ENCODE results near the gene ZNF275.
A peak's percentile ranks its signal among the peaks of the same experiment; 100 is the strongest.
"Not testable (repeated sequence)": the region's sequence is repeated elsewhere in the genome, so short reads cannot be mapped to it uniquely, and the experiment has no call there.

The ZNF275 gene

GRCh38 chrX:153361781-153362397, 27.9 kb downstream of the ZNF275 start:
- DNase-seq, result no peak

DNA sequence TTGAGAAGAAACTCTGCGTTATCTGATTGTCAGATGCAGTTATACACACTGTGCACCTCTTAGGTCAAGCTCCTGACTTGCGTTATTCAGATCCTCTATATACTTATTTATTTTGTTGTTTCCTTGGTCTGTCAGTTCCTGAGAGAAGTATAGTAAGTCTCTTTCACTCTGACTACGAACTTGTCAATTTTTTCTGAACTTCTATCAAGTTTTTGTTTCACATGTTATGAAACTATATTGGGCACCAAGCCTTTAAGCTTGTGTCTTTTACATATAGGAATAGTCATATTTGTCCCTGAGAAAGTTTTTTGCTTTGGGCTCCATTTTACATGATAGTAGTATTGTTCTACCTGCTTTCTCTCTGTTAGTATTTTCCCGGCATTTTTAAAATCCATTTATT, 31.7 kb downstream of the ZNF275 start:
- DNase-seq, result no peak

DNA sequence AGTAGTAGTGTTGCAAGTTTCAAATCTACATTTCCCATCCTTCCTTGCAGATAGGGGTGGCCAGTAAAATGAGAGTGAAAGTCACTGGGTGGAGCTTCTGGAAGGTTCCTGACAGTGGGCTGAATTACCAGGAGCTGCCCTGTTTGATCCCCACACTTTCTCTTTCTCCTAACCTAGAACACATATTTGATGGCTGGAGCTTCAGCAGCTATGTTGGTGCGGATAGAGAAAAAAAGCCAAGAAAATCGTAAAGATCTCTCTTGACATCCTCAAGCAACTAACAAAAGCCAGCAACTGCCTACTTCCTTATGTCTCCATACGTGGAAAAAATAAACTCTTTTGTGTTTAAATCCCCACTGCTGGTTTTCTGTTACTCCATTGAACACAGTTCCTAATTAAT, 32.2 kb downstream of the ZNF275 start:
- DNase-seq, result no peak

DNA sequence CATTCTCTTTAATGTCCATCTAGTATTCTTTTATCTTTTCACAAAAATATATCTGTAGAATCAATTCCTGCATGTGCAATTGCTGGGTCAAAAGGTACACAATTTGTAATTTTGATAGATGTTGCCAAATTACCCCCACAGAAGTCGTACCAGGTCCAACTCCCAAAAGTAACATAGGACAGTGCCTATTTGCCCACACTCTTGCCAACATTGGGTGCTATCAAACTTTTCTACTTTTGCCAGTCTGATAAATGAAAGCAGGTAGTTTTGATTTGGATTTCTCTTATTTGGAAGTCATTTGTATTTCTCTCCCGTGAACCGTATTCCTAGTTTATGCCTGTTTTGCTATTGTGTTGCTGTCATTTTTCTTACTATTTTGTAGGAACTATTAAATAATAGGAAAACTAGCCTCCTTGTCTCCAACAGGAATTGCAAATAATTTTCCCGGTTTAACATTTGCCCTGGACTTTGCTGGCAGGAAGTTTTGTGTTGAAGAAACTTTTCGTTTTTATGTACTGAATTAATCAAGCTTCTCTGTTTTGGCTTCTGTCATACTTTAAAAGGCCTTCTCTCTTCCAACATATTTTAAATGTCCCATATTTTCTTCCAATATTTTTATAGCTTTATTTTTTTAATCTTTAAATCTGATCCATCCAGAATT, 33.1 kb downstream of the ZNF275 start:
- DNase-seq, result no peak

DNA sequence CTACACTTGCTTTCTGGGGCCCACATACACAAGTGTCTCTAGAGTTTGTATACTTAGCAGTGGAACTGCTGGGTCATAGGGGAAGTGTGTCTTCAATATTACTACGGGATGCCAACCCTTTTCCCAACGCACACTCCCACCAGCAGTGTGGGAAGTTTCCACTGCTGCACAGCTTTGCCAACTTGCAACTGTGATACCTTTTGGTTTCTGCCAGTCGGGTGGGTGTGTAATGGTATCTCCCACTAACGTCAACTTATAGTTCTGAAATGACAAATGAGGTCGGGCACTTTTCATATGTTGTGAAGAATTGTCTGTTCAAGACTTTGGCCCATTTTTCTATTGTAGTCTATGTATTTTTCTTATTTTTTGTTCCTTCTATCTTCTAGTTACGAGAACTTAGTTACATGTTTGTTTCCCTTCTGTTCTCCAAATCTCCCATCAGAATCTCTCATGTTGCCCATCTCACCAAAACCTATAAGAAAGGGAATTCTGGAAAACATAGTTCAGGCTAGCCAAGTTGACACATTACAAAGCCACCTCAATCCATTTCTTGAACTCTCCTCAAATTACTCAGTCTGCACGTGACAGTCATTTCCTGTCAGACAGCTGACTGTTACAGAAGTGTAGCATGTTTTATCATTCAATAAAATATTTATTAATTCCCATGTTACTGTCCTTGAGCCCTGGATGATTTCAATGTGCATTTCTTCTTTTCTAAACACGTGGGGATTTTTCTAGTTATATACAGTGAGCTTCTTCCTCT, 36.5 kb downstream of the ZNF275 start:
- DNase-seq, result no peak

DNA sequence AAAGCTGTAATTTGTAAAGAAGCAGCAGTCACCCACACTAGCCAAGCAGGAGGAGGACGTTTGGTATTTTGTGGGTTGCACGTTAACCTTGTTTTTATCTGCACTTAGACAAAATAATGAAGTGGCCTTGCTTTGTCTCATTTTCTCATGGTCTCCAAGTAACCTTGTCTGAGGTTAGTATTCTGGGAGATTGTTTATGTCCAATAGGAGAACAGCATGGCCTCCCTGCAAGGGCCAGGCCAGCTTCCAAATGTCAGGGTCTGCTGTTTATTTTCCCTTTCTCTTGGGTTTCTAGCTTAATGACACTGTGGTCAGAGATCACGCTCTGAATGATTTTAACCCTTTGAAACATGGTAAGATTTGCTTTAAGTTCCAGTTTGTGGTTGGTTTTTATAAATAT, 37.3 kb downstream of the ZNF275 start:
- DNase-seq, result no peak

GRCh38 chrX:153372949-153373348, 39.0 kb downstream of the ZNF275 start:
- DNase-seq, result no peak

GRCh38 chrX:153374426-153374825, 40.5 kb downstream of the ZNF275 start:
- DNase-seq, result no peak

DNA sequence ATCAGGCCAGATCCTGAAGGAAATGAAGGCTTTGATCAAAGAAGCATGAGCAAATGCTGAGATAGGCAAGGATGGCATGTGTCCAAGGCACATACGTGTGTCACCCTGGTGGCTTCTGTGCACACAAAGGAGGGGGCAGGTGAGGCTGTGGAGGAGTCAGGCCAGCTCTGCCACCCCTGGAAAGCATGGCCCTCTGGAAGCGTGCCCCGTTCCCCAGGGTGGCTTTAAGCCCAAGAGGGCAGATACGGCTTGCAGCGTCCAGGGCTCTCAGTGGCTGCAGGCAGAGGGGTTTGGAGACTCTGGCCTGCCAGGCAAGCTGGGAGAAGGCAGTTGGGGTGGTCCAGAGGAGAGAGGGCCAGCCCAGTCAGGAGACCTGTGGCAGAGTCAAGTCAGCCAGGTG, 41.6 kb downstream of the ZNF275 start:
- DNase-seq, result no peak

DNA sequence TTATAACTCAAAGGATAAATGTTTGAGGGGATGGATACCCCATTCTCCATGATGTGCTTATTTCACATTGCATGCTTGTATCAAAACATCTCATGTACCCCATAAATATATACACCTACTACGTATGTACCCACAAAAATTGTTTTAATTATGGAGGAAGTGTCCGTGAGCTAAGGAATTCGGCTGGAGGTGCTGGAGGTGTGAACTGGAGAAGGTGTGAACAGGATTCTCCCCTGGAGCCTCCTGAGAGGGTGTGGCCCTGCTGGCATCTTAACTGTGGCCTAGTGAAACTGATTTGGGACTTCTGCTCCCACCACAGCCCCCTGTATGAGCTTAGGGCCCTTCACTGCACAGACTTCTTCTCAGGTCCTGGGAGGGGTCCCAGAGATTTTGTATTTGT, 43.8 kb downstream of the ZNF275 start:
- no peak for DNase-seq

DNA sequence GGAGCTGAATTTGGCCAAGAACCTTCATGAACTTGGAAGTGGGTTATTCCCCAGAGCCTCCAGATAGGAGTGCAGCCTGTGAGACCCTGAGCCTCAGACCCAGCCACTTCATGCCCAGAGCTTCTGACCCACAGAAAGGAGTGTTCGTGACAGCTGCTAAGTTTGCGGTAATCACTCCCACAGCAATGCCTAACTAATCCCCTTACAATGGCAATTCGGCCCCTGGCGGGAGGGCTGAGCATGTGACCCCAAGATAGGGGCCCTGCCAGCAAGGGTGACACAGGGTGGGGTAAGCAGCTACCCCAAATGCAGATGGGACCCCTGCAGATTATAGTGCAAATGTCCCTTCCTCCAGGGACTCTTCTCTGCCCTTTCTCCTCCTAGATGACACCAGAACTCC, 44.7 kb downstream of the ZNF275 start:
- DNase-seq, result no peak

DNA sequence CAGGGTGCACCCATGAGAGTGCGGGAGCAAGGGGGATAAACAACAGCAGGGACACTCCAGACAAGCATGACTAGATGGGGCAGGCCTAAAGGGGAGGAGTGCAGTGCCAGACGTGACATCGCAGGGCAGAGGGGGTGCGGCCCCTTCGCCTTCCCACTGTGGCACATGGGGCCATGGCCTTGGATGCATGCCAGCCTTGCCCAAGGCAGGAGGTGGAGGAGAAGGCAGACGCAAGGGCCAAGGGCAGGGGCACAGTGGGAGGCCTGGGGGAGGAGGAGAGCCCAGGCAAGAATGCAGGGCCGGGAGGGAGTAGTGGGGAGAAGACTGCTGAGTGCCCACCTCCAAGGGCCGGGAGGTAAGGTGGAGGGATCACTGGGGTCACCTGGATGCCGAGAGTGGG, 45.6 kb downstream of the ZNF275 start:
- DNase-seq, result no peak

DNA sequence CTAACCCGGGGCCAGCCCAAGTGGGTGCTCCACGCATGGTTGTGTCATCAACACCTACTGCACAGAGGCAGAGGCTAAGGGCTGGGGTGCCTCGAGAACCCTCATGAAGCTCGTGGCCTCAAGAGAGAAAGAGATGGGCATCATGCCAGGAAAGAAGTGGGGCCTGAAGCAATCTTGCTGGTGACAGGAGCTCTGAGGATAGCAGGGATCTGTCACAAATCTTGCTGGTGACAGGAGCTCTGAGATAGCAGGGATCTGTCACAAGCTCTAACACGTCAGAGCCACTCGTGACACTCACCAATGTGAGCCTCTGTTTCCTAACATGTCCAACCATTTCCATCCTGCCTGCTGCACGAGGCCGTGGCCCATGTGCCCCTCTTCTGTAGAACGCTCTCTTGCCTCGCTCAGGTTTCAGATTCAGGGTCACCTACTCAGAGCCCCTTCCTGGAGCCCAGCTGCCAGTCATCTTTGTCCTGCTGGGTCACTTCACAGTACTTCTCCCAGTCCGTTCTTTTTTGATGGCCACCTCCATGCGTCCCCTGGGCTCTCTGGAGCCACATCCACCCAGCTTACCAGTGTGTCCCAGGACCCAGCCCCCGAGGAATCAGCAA, 46.1 kb downstream of the ZNF275 start:
- DNase-seq, result no peak

DNA sequence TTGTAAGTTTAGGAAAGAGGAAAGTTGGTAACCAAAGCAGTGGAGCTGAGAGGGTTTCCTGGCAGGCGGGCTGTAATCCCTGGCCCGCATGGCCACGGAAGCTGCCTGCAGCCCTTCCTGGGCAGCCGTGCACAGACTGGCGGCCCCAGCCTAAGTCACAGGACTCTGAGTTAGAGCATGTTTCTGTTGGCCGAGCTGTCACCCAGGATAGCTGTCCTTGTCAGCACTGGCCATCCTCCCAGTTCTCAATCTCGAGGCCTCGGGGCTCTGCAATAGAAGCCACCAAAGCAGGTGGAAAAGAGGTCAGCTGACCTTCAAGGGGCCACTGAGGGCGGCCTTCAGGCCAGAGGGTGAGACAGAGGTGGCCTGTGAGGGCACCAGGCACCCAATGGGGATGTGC, 46.7 kb downstream of the ZNF275 start:
- no peak for DNase-seq

DNA sequence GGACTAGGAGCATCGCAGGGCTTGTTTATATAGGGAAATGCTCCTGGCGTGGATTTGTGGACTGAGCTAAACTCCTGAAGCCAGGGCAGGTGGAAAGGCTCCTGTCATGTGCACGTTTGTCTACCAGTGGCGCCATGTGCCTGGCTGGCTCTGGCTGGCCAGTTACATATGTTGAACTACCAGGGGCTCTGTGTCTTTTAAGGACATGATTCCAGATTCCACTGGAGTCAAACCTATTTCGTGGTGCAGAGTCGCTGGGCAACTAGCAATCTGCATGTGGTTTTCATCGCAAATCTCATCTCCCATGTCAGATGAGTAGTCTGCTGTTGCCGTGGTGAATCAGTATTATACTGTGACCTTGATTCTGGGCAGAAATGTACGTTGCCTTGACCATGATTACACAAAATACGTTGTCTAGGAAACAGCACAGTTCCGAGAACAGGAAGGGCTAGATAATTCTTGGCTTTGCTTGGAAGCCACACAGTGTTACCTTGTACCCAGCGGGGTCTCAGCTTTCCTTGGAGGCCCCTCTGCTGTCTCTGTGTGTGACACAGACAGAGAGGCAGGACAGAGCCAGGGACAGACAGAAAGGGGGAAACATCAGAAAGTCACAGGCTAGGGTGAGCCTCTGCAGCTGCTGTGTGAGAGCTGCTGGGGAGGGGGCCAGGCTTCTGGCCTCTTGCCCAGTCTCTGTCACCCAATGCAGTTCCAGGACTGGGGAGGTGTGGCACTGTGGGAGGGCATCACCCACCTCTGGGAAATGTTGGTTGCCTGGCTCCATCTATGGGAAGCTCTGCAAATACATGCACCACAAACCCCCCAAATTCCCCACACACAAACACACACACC, 48.0 kb downstream of the ZNF275 start:
- peak; percentile 86 for DNase-seq

- DNase-seq, result no peak
Observed at GRCh38 chrX:153382563-153383482, 48.9 kb downstream of the ZNF275 start.

DNA sequence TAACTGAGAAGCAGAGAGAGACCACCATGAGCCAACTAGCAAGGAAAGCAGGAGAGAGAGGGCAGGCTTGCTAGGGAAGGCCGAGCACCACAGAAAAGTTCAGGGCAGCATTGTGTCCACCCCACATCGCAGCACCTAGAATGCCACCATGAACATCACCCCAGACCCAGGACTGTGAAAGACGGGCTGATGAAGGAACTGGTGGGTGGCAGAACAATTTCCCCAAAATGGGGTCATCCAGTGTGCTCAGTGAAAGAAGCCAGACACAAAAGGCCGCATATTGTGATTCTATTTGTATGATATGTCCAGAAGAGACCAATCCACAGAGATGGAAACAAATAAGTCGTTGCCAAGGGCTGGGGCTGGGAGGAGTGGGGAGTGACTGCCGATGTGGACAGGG, 50.4 kb downstream of the ZNF275 start:
- no peak for DNase-seq

- DNase-seq, result not testable (repeated sequence)
Observed at GRCh38 chrX:153384973-153385372, 51.0 kb downstream of the ZNF275 start.

DNA sequence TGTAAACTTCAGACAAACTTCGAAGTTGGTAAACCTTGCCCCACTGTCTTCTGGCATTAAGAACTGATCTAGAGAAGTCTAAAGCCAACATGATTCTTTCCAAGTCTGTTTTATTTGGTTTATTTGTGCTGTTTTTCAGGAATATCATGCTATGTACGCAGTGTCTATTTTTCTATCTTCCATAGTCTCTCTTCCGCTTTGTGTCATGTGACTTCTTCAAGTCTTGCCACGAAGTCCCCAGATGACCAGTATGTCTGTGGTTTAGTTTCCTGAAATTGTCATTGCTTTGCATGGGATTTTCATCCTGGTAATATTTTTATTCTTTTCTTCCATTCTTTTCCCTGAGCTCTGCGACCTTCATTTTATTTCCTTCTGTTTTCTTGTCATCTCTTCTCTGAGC, 52.1 kb downstream of the ZNF275 start:
- DNase-seq, result no peak

- DNase-seq, result no peak
Observed at GRCh38 chrX:153387345-153387744, 53.4 kb downstream of the ZNF275 start.

DNA sequence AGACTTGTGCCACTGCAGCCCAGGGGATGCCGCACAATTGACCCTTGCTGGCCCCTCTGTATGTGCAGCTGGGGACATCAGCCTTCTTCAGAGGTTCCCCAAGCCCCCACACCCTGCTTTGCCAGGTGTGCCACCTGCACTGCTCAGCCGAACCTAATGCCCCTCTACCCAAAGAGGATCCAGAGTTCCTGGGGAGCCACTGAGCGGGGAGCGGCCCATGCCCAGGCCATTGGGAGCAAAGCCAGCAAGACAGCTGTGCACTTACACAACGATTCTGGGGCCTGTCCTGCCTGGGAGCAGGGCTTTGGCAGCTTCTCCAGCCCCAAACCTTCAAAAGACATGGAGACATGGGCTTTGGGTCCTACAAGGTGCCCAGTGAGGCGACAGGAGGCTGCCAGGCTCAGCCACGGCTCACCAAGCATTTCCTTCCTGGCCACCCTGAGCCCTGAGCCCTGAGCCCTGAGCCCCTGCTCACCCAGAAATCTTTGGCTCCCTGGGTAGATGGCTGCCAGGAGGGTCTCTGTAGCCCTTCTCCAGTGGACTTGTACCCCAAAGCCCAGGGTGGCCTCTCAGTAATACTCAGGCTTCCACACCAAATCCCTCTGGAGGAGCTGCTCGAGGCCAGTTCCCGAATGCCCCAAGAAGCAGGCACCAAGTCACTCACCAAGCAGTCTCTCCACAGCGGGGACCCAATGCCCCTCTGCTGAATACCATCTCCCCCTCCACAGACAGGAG, 54.2 kb downstream of the ZNF275 start:
- no peak for DNase-seq

All from left hindlimb (tissue), 1 donor.